Endodermal cell (in vitro differentiated cells): Measurements from ENCODE around the gene MPPE1. TPM values are rescaled to one million over a fixed set of nuclear protein-coding genes. Genes with fewer than 3 reads are reported as not detected.

Source experiments
- DNase-seq: peaks from one replicate; pipeline ENCODE4 v3.0.0-alpha.2; 2017
- H3K27ac ChIP-seq: 2 replicates; pipeline ENCODE4 v1.5.1; 2013; ENCODE audit warnings: mild to moderate bottlenecking, low read depth, low read length, moderate library complexity
- H3K27me3 ChIP-seq: 2 replicates; pipeline ENCODE4 v1.6.1; 2013; ENCODE audit warnings: mild to moderate bottlenecking, low read length, moderate library complexity; ENCODE audit not compliant: insufficient read depth, control insufficient read depth, poor library complexity, severe bottlenecking
- H3K36me3 ChIP-seq: 2 replicates; pipeline ENCODE4 v1.7.0; 2013; ENCODE audit warnings: mild to moderate bottlenecking, low read length, moderate library complexity; ENCODE audit not compliant: control insufficient read depth, insufficient read depth
- H3K4me1 ChIP-seq: one replicate; pipeline ENCODE4 v1.7.0; 2013; ENCODE audit warnings: low read length; ENCODE audit not compliant: control insufficient read depth, insufficient read depth
- H3K4me3 ChIP-seq: 2 replicates; pipeline ENCODE4 v1.5.1; 2013; ENCODE audit warnings: mild to moderate bottlenecking, low read length, moderate library complexity
- H3K9ac ChIP-seq: 2 replicates; pipeline ENCODE4 v1.6.1; 2013; ENCODE audit warnings: mild to moderate bottlenecking, low read length, moderate library complexity; ENCODE audit not compliant: poor library complexity, severe bottlenecking; ENCODE audit errors: extremely low read depth
- H3K9me3 ChIP-seq: 2 replicates; pipeline ENCODE4 v1.6.1; 2013; ENCODE audit warnings: mild to moderate bottlenecking, low read length, moderate library complexity; ENCODE audit not compliant: control insufficient read depth
- H3K27ac Mint-ChIP-seq: 2 replicates; pipeline ENCODE4 v1.8.0; 2020; ENCODE audit warnings: mixed read lengths
- H3K27me3 Mint-ChIP-seq: 2 replicates; pipeline ENCODE4 v1.8.0; 2021; ENCODE audit warnings: mild to moderate bottlenecking, mixed read lengths; ENCODE audit not compliant: insufficient read depth
- H3K36me3 Mint-ChIP-seq: 2 replicates; pipeline ENCODE4 v1.8.0; 2020; ENCODE audit warnings: low read depth, mixed read lengths
- H3K4me1 Mint-ChIP-seq: 2 replicates; pipeline ENCODE4 v1.8.0; 2020; ENCODE audit warnings: mixed read lengths
- H3K4me3 Mint-ChIP-seq: 2 replicates; pipeline ENCODE4 v1.8.0; 2020; ENCODE audit warnings: mild to moderate bottlenecking, moderate library complexity, mixed read lengths
- H3K9me3 Mint-ChIP-seq: 2 replicates; pipeline ENCODE4 v1.8.0; 2020; ENCODE audit warnings: mild to moderate bottlenecking, mixed read lengths
- WGBS, 2 experiments: methylation state at CpG; one replicate each; pipeline versions ENCODE4 v1.1.5 to v1.1.7; 2013; ENCODE audit warnings: missing lambda C conversion rate in 2 of 2, mixed read lengths in 1 of 2; ENCODE audit not compliant: insufficient coverage in 1 of 2, insufficient read length in 1 of 2; 5-methylcytosine and 5-hydroxymethylcytosine counted together
- long read RNA-seq, 4 experiments: library from polyadenylated mRNA in 2 of 4; library from RNA in 1 of 4; library from capped mRNA in 1 of 4; stranded (forward) in 3 of 4; unstranded in 1 of 4; transcript quantifications; one replicate each; pipeline ENCODE4 v2.0.0, GENCODE V29; 2020 to 2021; ENCODE audit warnings: inconsistent platforms in 1 of 4
- polyA plus RNA-seq, 2 experiments: library from polyadenylated mRNA; stranded (reverse); fragments of 50-300 nt; gene quantifications; one replicate each; pipeline ENCODE4 v1.2.3, GENCODE V29; 2013
- total RNA-seq, 2 donors: library from RNA; stranded (reverse); fragmentation: NEBNext Ultra II Directional in 1 of 2; extraction: Animal tissue kit (Norgen Biotek cat#: 25700) in 1 of 2; gene quantifications; 2 replicates in 1 of 2; 3 replicates in 1 of 2; pipeline ENCODE4 v1.2.1, GENCODE V29; 2021
- TF ChIP-seq, protein P1 (sequence below): fragments of 200-600 bp; sonication (generic); conservative IDR thresholded peaks from 2 replicates; pipeline ENCODE4 v1.5.0; 2021; ENCODE audit warnings: antibody characterized with exemption, mild to moderate bottlenecking

The MPPE1 gene
- 10 to 100 TPM; 27.3 to 33.5 TPM for total RNA-seq
- 19.5 TPM for polyA plus RNA-seq (2013, experiment 1 of 2)
- 14.6 TPM for polyA plus RNA-seq (2013, experiment 2 of 2)
- long read RNA-seq, experiment 1, full-length matches to known transcripts, result 2 of 8 reads
- long read RNA-seq, experiment 1, partial matches to known transcripts, result 2 of 8 reads
- long read RNA-seq, experiment 1, other reads (novel, unspliced or antisense), result 4 of 8 reads
- long read RNA-seq, experiment 2, full-length matches to known transcripts, result 7 of 18 reads
- long read RNA-seq, experiment 2, partial matches to known transcripts, result 1 of 18 reads
- long read RNA-seq, experiment 2, other reads (novel, unspliced or antisense), result 10 of 18 reads
- long read RNA-seq, experiment 3, full-length matches to known transcripts, result 25 of 57 reads
- long read RNA-seq, experiment 3, partial matches to known transcripts, result 2 of 57 reads
- long read RNA-seq, experiment 3, other reads (novel, unspliced or antisense), result 30 of 57 reads
- long read RNA-seq, experiment 4, full-length matches to known transcripts, result 16 of 40 reads
- long read RNA-seq, experiment 4, partial matches to known transcripts, result 9 of 40 reads
- long read RNA-seq, experiment 4, other reads (novel, unspliced or antisense), result 15 of 40 reads

GRCh38 chr18:11908182-11909060, at the start of gene MPPE1:
Gene MPPE1, minus strand, starts transcription at chr18:11908317. Its CDS starts 11,053 bp downstream, at chr18:11897264.
- peaks cover 26% of the 10 kb centered on the region for H3K4me1 Mint-ChIP-seq
- no peaks in the 10 kb centered on the region for H3K36me3 Mint-ChIP-seq
- H3K27ac Mint-ChIP-seq, result peak within 1 kb of the TSS; percentile 89
- no peaks in the 10 kb centered on the region for H3K4me1 ChIP-seq
- peak within 1 kb of the TSS; percentile 96 for H3K4me3 ChIP-seq
- DNase-seq, result peak; percentile 94
- no peaks in the 10 kb centered on the region for H3K27me3 Mint-ChIP-seq
- TF ChIP-seq, protein P1, sequence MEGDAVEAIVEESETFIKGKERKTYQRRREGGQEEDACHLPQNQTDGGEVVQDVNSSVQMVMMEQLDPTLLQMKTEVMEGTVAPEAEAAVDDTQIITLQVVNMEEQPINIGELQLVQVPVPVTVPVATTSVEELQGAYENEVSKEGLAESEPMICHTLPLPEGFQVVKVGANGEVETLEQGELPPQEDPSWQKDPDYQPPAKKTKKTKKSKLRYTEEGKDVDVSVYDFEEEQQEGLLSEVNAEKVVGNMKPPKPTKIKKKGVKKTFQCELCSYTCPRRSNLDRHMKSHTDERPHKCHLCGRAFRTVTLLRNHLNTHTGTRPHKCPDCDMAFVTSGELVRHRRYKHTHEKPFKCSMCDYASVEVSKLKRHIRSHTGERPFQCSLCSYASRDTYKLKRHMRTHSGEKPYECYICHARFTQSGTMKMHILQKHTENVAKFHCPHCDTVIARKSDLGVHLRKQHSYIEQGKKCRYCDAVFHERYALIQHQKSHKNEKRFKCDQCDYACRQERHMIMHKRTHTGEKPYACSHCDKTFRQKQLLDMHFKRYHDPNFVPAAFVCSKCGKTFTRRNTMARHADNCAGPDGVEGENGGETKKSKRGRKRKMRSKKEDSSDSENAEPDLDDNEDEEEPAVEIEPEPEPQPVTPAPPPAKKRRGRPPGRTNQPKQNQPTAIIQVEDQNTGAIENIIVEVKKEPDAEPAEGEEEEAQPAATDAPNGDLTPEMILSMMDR, result no peak
- no peaks in the 10 kb centered on the region for H3K36me3 ChIP-seq
- peak within 1 kb of the TSS; percentile 72 for H3K27ac ChIP-seq
- no peaks in the 10 kb centered on the region for H3K9me3 Mint-ChIP-seq
- H3K27me3 ChIP-seq, result no peaks in the 10 kb centered on the region
- 0 to 1% methylated on average over 61 to 106 of the region's 106 CpGs for WGBS, 2 experiments
- H3K4me3 Mint-ChIP-seq, result peak within 1 kb of the TSS; percentile 74
- peak within 1 kb of the TSS; percentile 69 for H3K9ac ChIP-seq
- no peaks in the 10 kb centered on the region for H3K9me3 ChIP-seq

DNA sequence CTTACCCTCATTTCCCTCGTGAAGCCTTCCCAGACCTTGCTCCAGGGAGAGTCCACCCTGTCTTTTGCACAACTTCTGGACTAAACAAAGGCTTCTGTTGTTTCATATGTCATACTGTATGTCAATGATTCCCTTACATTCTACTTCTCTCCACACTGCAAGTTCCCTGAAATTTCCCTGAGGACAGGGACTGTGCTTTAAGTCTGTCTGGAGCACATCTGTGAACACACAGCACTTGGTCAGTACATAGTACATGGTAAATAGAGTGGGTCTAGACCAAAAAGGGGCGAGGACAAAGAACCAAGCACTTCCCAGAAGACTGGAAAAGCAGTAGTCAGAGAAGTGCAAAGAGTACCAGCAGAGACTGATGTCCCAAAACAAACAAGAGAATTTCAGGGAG, 49.5 kb upstream of the MPPE1 start:
- H3K36me3 Mint-ChIP-seq, result no peaks in the 10 kb centered on the region
- no peak overlapping the region for H3K4me3 ChIP-seq
- 80 to 89% methylated on average over 2 of the region's 2 CpGs for WGBS, 2 experiments
- H3K27me3 Mint-ChIP-seq, result no peaks in the 10 kb centered on the region
- no peak overlapping the region for H3K27ac Mint-ChIP-seq
- peaks cover 26% of the 10 kb centered on the region for H3K9me3 Mint-ChIP-seq
- no peak overlapping the region for H3K27ac ChIP-seq
- H3K4me1 Mint-ChIP-seq, result peaks cover 11% of the 10 kb centered on the region
- no peak overlapping the region for H3K4me3 Mint-ChIP-seq
- no peaks in the 10 kb centered on the region for H3K27me3 ChIP-seq
- DNase-seq, result no peak
- peaks cover 23% of the 10 kb centered on the region for H3K9me3 ChIP-seq
- H3K36me3 ChIP-seq, result no peaks in the 10 kb centered on the region
- no peak overlapping the region for H3K9ac ChIP-seq
- H3K4me1 ChIP-seq, result peaks cover 3% of the 10 kb centered on the region
- TF ChIP-seq, protein P1, result no peak
